SK-N-SH treated with all-trans-retinoic acid at 6 μM for 48 hours (cell line): ENCODE results near the gene CEP164.

Experiments used
- TCF4 ChIP-seq: fragments of 250-450 bp; sonication (Bioruptor Pico); IDR thresholded peaks from 2 replicates; pipeline ENCODE4 v1.8.0; 2021; ENCODE audit warnings: mild to moderate bottlenecking, moderate library complexity, borderline replicate concordance
- ZC3H10 ChIP-seq: fragments of 250-450 bp; sonication (Bioruptor Pico); IDR thresholded peaks from 2 replicates; pipeline ENCODE4 v1.5.1; 2021; ENCODE audit warnings: mild to moderate bottlenecking, moderate library complexity
- ZNF565 ChIP-seq: fragments of 450-650 bp; formaldehyde crosslinking; conservative IDR thresholded peaks from 2 replicates; pipeline ENCODE4 v1.5.0; 2020; ENCODE audit warnings: low read depth, mild to moderate bottlenecking, moderate library complexity
- TF ChIP-seq, protein P1 (sequence below): fragments of 250-450 bp; sonication (Bioruptor Pico); IDR thresholded peaks from 2 replicates; pipeline ENCODE4 v1.8.0; 2020; ENCODE audit warnings: mild to moderate bottlenecking, moderate library complexity, borderline replicate concordance

DNA sequence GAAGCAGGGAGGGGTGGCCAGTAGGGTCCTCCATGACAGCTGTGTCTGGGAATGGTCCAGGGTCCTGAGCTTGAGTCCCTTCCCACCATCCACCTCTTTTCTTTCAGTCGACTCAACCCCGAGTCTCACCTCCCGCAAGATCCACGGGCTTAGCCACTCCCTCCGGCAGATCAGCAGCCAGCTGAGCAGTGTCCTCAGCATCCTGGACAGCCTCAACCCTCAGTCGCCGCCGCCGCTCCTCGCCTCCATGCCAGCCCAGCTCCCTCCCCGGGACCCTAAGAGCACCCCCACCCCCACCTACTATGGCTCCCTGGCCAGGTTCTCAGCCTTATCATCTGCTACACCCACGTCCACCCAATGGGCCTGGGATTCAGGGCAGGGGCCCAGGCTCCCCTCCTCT is 81.9 kb downstream of the CEP164 start:
- TF ChIP-seq TCF4 (CRISPR knock-in tag) (no peak), ZC3H10 (CRISPR knock-in tag) (no peak), ZNF565 (CRISPR knock-in tag) (no peak)
- TF ChIP-seq, protein P1, sequence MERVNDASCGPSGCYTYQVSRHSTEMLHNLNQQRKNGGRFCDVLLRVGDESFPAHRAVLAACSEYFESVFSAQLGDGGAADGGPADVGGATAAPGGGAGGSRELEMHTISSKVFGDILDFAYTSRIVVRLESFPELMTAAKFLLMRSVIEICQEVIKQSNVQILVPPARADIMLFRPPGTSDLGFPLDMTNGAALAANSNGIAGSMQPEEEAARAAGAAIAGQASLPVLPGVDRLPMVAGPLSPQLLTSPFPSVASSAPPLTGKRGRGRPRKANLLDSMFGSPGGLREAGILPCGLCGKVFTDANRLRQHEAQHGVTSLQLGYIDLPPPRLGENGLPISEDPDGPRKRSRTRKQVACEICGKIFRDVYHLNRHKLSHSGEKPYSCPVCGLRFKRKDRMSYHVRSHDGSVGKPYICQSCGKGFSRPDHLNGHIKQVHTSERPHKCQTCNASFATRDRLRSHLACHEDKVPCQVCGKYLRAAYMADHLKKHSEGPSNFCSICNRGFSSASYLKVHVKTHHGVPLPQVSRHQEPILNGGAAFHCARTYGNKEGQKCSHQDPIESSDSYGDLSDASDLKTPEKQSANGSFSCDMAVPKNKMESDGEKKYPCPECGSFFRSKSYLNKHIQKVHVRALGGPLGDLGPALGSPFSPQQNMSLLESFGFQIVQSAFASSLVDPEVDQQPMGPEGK (CRISPR knock-in tag): no peak
